ENCODE results near the gene MAP7D1.

DNA sequence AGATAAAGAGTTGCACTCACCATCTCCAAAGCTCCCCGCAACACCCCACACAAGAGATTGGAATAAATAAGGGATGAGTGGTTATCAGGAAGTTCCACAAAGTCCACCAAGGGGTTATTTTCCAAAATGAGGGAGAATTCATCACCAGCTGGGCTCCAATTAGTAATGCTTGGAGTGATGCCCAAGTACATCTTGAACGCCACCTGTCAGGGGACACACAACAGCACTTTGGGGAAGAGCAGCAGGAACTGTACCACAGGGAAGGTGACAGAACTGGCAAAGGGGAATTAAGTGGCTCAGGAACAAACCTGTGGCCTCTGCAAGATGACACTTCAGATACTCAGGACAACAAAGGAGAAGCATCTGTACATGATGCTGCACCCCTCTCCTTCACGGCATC, 18.2 kb upstream of the MAP7D1 start:
- TF ChIP-seq CTCF (IDR thresholded peaks at IDR 0.05; ENCODE audit: low read depth, low read length) (no peak), EZH2phosphoT487 (IDR thresholded peaks at IDR 0.05; ENCODE audit: low read depth) (no peak)

Measured in OCI-LY3 (cell line).